ENCODE measurements around the gene TTC7B. TPM values are rescaled to one million over a fixed set of nuclear protein-coding genes. Genes with fewer than 3 reads are reported as not detected.

The TTC7B gene
- total RNA-seq, 1 experiment from 2014 or later: 40.9 TPM

GRCh38 chr14:90805662-90806540, 10.3 kb downstream of the TTC7B start:
- no peaks in the 10 kb centered on the region for H3K27me3 ChIP-seq (ENCODE audit: control insufficient read depth, insufficient read depth, low read length)
- in situ Hi-C loops (cut with HindIII; ENCODE audit: low pct_unique_long_range_greater_than_20kb, low sequenced_read_pairs) (no loop called here), intact Hi-C loops (cut with micrococcal nuclease; ENCODE audit: unreplicated experiment) (no loop called here)
- TF ChIP-seq REST (IDR thresholded peaks at IDR 0.05; ENCODE audit: insufficient read depth in 1 of 2, low read depth in 2 of 2, low read length in 1 of 2) (no peak), POLR2AphosphoS5 (IDR thresholded peaks at IDR 0.05; ENCODE audit: low read depth, low read length) (no peak), SIN3A (IDR thresholded peaks at IDR 0.05; ENCODE audit: borderline replicate concordance, insufficient read depth, low read depth, low read length) (no peak), TCF7L2 (IDR thresholded peaks at IDR 0.05; ENCODE audit: low read depth, low read length) (no peak), CTCF (IDR thresholded peaks at IDR 0.05) (no peak)
- DNase-seq (ENCODE audit: low read depth, low spot score): no peak
- H3K4me1 ChIP-seq (ENCODE audit: control insufficient read depth, insufficient read depth, low read length): no peaks in the 10 kb centered on the region
- no peak overlapping the region for H3K27ac ChIP-seq (ENCODE audit: low read length)
- CTCF ChIA-PET: no interaction called here
- no peaks in the 10 kb centered on the region for H3K9me3 ChIP-seq (ENCODE audit: control insufficient read depth, insufficient read depth, low read depth, low read length)
- POLR2A ChIA-PET: no interaction called here
- H3K36me3 ChIP-seq (ENCODE audit: control insufficient read depth, insufficient read depth, low read length): no peaks in the 10 kb centered on the region
- no peak overlapping the region for H3K4me3 ChIP-seq (ENCODE audit: low read depth in 2 of 2, low read length in 2 of 2)
- no TSS peak for BruUV-seq (replicated peaks)
- no peak for ATAC-seq

GRCh38 chr14:90805084-90805391, 11.2 kb downstream of the TTC7B start:
- in situ Hi-C loops (cut with HindIII; ENCODE audit: low pct_unique_long_range_greater_than_20kb, low sequenced_read_pairs) (no loop called here), intact Hi-C loops (cut with micrococcal nuclease; ENCODE audit: unreplicated experiment) (no loop called here)
- Histone ChIP-seq H3K9me3 (ENCODE audit: control insufficient read depth, insufficient read depth, low read depth, low read length) (no peaks in the 10 kb centered on the region), H3K4me1 (ENCODE audit: control insufficient read depth, insufficient read depth, low read length) (no peaks in the 10 kb centered on the region), H3K36me3 (ENCODE audit: control insufficient read depth, insufficient read depth, low read length) (no peaks in the 10 kb centered on the region), H3K4me3 (ENCODE audit: low read depth in 2 of 2, low read length in 2 of 2) (no peak overlapping the region), H3K27me3 (ENCODE audit: control insufficient read depth, insufficient read depth, low read length) (no peaks in the 10 kb centered on the region), H3K27ac (ENCODE audit: low read length) (no peak overlapping the region)
- CTCF ChIA-PET: interaction anchor here (0.5 kb wide), 1 partner anchor 169 kb away, joined by 7 read pairs; no protein-coding TSS in a partner anchor
- TF ChIP-seq POLR2AphosphoS5 (IDR thresholded peaks at IDR 0.05; ENCODE audit: low read depth, low read length): no peak
- no peak for TF ChIP-seq REST (IDR thresholded peaks at IDR 0.05; ENCODE audit: insufficient read depth in 1 of 2, low read depth in 2 of 2, low read length in 1 of 2)
- no peak for TF ChIP-seq TCF7L2 (IDR thresholded peaks at IDR 0.05; ENCODE audit: low read depth, low read length)
- no peak for TF ChIP-seq SIN3A (IDR thresholded peaks at IDR 0.05; ENCODE audit: borderline replicate concordance, insufficient read depth, low read depth, low read length)
- no peak for TF ChIP-seq CTCF (IDR thresholded peaks at IDR 0.05)
- POLR2A ChIA-PET: no interaction called here
- no peak for DNase-seq (ENCODE audit: low read depth, low spot score)
- BruUV-seq (replicated peaks): no TSS peak
- no peak for ATAC-seq
